GM19043 (cell line): ENCODE results near the gene PLK5.
A peak's percentile ranks its signal among the peaks of the same experiment; 100 is the strongest.
"Not testable (repeated sequence)": the region's sequence is repeated elsewhere in the genome, so short reads cannot be mapped to it uniquely, and the experiment has no call there.

ENCODE experiments used
- ATAC-seq: cut with Tn5 transposase; IDR thresholded peaks from one replicate; pipeline ENCODE4 v1.9.1; 2021; ENCODE audit warnings: low read depth; ENCODE audit not compliant: unreplicated experiment

PLK5 gene

GRCh38 chr19:1490311-1491113 lies 33.4 kb upstream of the PLK5 start, which contains the start of gene PCSK4:
TSS of gene PCSK4 (minus strand) at chr19:1490350. CDS start at chr19:1490346, 4 bp downstream.
- peak; percentile 78 for ATAC-seq

GRCh38 chr19:1491114-1491848 lies 32.6 kb upstream of the PLK5 start, which contains the start of gene REEP6:
TSS of gene REEP6 (plus strand) at chr19:1491181. CDS start at chr19:1491270, 89 bp downstream.
- no peak for ATAC-seq

- ATAC-seq, result no peak
Observed at GRCh38 chr19:1491849-1492170, 32.1 kb upstream of the PLK5 start.

- ATAC-seq, result no peak
Observed at GRCh38 chr19:1492474-1493006, 31.3 kb upstream of the PLK5 start.

GRCh38 chr19:1494115-1494815 lies 29.6 kb upstream of the PLK5 start:
- ATAC-seq, result no peak

- ATAC-seq, result no peak
Observed at GRCh38 chr19:1495051-1495798, 28.7 kb upstream of the PLK5 start.

- ATAC-seq, result no peak
Observed at GRCh38 chr19:1495799-1496713, 27.8 kb upstream of the PLK5 start.

GRCh38 chr19:1496714-1497577 lies 26.9 kb upstream of the PLK5 start:
- ATAC-seq, result no peak

- no peak for ATAC-seq
Observed at GRCh38 chr19:1497578-1498235, 26.2 kb upstream of the PLK5 start.

GRCh38 chr19:1499231-1499630 lies 24.6 kb upstream of the PLK5 start:
- not testable (repeated sequence) for ATAC-seq

- no peak for ATAC-seq
Observed at GRCh38 chr19:1501200-1501595, 22.7 kb upstream of the PLK5 start.

GRCh38 chr19:1502433-1503088 lies 21.3 kb upstream of the PLK5 start:
- no peak for ATAC-seq

- ATAC-seq, result no peak
Observed at GRCh38 chr19:1503089-1503924, 20.6 kb upstream of the PLK5 start.

- no peak for ATAC-seq
Observed at GRCh38 chr19:1503925-1504773, 19.7 kb upstream of the PLK5 start.

- ATAC-seq, result no peak
Observed at GRCh38 chr19:1505012-1505411, 18.9 kb upstream of the PLK5 start.
